Measurements from ENCODE around the gene MYF6.

The MYF6 gene

DNA sequence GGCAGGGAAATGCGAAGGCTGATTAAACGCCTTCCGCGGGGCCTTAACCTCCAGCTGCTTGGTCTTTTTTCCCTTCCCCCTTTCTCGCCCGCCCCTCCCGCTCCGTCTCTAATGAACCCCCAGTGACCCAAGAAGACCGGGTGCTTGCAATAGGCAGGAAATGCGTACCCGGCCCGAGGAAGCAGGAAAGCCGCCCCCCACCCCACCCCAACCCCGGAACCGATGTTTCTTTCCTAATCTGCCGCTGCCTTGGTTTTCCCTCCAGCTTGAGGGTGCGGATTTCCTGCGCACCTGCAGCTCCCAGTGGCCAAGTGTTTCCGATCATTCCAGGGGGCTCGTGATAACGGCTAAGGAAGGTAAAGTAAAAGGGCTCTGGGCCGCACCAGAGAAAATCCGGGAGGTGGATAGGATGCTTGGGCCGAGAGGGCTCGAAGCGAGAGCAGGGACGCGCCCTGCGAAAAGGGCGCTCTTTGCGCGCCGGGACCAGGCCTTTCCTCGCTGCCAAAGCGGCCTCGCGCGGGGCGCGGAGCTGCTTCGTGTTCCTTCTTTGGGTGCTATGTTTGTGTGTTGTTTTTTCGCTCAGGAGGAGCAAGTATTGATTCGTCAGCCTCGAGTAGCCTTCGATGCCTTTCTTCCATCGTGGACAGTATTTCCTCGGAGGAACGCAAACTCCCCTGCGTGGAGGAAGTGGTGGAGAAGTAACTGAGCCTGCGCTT lies 983 bp downstream of the MYF6 start:
- no peak for DNase-seq

DNA sequence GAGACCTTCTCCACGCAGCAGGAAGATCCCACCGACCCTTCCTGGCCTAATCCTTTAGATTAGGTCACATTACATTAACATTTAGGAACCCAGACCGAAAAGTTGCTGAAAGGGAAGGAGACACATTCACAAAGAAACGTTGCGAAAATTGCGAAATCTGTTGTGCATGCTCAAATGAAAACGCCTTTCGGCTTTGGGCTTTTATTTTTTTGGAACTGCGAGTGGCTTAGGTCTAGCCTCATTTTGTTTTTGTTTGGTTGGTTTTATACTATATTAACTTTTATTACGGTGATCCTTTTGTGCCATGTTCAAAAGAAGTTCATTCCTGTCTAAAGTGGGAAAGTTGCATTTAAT lies 1.5 kb downstream of the MYF6 start:
- no peak for DNase-seq

DNA sequence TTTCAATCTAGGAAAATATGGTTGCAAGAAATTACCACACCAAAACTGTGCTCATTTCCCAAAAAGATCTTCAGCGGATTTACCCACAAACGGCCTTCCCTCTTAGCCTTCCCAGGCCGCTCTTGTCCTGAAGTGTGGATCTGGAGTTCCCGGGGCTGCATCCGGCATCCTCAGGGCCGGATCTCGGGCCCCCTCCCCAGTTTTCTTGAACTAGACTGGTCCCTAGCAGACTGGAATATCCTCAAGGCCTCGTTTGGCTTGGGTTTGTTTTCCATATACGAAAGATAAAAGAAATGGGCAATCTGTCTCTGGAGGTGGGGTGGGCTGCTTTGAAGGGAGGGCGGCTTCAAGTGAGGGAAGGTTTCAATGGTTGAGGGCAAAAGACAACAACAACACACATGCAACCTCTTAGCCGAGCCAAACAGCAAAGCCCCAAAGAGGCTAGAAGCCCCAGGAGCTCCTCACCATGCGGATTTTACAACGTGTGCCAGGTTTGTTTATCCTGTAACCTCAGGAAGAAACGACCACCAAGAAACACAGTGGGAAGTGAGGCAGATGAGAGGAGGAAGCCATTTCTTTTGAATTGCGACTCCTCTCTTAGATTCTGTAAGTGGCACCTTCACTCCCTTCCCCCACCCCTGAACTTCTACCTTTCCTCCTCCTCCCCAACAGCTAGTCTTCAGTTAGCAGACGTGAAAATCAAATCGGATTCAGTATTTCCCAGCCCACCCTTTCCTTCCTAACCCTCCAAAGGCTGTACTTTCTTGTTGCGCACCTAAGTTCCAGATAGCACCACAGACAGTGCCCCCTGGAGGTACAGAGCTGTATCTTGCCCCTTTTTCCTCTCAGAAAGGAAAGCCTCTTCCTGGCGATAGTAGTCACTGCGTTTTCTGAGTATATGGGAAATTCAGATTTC lies 2.6 kb downstream of the MYF6 start:
- no peak for DNase-seq

DNA sequence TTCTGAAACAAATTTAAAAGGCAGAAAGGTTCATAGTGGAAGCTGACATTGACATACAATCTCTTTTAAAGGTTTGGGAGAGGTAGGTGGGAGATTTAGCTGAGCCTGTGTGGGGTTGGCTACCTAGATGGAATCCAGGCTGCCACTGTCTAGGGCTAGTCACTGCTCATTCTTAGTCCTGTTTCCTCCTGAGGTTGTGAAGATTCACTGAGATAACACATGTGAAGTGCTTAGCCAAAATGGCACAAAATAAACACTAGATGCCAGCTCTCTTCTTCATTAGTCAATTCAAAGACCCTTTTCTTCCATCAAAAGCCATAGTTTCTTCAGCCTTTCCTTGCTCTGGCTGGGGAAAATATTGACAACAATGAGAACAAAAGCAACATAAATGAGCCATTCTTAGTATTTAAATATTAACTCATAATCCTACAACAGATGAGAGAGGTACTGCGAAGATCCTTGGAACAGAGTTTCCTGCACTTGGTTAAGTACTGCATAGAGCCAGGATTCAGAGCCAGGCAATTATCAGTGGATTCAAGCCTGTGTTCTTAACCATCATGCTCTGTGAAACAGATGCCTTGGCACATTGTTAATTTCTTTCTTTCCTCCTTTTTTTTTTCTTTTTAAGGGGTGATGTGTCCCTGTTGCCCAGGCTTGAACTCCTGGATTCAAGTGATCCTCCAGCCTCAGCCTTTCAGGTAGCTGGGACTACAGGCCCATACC lies 3.5 kb downstream of the MYF6 start:
- no peak for DNase-seq

DNA sequence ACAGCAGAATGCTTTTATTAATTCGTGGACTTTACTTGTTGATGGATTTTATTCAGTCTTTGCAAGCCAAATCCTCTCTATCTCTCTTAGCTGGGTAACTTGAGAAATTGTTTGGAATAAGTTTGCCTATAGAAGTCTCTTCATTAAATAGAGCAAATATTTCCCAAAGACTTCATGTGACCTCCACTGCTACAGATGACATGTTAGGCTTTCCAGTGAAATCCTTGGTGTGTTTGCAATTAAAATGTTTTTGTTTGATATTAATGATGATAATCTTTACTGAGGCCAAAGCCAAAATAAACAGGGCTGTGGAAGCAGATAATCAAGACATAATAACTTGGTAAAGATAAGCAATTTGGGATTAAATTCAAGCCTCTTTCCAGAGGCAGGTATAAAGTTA lies 4.4 kb downstream of the MYF6 start:
- DNase-seq = no peak

DNA sequence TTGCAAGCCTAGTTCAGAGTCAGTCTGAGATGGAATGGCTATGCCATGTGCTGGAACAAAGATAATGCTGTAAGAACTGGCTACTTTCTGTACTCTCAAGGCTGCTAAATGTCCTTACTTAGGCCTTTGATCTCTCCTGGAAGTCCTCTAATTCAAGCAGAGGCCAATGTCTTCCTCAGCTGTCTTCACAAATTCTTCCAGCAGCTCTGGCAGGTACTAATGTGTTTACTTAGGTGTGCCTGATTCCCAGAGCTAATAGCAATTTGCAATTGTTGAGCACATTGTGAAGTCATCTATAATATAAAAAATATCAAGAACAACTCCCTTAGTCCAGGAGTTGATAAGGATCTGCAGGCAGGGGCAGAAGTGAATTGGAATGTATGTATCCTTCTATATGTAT lies 5.4 kb downstream of the MYF6 start:
- no peak for DNase-seq

DNA sequence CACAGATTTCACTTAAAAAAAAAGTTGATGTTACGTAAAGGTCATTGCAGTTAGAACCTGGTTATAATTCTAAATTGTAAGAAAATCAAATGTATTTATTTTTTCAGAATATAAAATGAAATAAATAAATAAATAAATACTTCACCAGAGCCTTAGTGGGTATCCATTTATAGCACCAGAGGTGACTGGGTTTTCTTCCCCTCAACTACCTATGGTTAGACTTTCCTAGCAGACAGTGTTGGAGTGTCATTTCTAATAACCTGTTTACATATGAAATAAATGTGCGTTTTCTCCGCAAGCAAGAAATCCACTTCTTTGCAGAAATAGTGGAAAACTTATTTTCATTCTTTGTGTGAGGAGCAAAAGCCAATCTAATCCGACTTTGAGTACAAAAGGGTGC lies 6.0 kb downstream of the MYF6 start:
- DNase-seq = no peak

DNA sequence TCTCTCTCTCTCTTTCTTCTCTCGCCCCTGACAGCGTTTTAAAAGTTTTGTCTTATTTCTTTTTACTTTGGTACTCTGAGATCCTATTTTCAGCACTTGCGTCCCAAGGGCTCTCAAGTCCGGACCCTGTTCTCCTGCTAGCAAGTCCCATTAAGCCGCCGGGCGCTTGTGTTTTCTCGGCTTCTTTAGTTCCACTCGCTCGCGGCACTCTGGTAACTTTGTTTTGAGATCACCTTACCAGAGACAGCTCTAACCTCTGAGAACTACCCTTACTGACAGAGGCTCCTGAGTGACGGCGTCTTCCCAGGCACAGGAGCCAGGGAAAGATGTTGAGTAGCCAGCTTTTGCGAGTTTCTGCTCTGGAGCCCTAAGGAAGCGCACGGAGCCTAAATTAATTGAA lies 6.6 kb downstream of the MYF6 start:
- DNase-seq = no peak

DNA sequence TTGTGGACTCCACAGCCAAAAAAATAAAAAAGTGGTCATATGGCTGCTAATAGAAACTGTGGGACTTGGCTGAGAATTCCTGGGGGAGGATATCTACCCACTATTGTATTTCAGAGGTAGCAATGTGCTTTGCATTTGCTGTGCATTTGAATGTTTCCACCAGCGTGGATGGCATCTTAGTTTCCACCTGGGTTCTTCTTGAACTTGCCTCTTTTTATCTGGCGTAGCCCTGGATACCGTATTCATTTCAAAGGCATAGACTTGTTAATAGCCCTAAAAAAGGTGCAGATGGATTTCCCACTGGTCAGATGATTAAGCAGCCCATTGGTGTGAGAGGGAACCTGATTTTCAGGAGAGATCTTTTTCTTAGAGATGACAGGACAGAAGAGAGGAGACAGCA lies 7.4 kb downstream of the MYF6 start:
- no peak for DNase-seq

DNA sequence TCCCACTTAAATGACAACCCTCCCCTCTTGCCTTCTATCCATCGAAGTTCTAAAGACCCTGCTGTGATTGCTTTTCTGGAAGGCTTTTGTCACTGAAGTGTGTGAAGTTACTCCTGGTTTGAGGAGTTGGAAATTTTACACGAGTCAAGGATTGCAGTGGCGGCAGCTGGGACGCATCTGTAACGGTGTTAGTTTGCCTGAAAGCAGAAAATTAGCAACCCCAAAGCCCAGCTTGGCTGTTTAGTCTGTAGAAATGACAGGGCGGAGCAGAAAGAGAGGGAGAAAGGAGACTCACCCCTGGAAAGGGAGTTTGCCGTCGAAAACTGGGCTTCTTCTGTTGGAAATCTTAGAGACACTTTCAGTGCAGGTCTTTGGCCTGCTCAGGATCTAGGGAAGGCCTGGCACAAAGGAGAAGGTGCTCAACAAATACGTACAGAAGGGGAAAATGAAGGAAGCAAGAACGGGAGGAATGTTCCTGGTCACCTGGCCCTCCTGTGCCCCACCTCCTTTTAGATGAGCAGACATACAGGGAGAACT lies 8.3 kb downstream of the MYF6 start:
- no peak for DNase-seq

DNA sequence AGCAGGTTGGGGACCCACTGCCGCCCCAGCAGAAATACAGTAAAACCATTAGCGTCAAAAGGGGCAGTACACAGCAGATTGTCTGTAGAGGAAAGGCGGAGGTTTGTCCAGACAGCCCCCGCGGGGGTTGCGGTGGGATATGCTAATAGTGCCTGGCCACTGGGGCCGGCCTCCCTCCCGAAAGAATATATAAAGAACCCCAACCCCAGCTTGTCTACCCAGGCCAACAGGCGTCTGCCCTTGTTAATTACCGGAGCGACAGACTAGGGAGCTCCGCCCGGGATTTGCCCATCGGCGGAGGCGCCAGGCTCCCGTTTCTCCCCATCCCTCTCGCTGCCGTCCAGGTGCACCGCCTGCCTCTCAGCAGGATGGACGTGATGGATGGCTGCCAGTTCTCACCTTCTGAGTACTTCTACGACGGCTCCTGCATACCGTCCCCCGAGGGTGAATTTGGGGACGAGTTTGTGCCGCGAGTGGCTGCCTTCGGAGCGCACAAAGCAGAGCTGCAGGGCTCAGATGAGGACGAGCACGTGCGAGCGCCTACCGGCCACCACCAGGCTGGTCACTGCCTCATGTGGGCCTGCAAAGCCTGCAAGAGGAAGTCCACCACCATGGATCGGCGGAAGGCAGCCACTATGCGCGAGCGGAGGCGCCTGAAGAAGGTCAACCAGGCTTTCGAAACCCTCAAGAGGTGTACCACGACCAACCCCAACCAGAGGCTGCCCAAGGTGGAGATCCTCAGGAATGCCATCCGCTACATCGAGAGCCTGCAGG lies 9.4 kb downstream of the MYF6 start, which contains the start of gene MYF5:
Gene MYF5, plus strand, starts transcription at position 217 of the 774 bp plus-strand sequence. Its CDS starts 152 bp downstream, at position 369.
- DNase-seq = no peak

DNA sequence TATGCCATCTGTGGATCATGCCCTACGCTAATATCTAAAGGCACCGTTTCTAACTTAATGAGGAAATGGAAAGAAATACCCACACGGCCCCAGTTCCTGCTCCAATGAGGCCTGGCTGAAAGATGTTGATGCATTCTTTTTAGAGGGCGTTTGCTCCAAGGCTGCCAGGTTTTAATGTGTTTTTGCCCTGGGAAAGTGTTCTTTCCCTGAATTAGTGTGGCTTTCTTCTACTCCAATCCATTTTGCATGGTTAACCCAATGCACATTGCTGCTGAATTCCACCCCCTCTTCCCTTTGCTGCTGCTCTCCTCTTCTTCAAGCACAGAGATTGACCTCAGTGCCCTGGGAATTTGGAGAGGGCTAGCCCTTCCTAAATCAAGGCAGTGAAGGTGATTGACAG lies 10.4 kb downstream of the MYF6 start:
- no peak for DNase-seq

DNA sequence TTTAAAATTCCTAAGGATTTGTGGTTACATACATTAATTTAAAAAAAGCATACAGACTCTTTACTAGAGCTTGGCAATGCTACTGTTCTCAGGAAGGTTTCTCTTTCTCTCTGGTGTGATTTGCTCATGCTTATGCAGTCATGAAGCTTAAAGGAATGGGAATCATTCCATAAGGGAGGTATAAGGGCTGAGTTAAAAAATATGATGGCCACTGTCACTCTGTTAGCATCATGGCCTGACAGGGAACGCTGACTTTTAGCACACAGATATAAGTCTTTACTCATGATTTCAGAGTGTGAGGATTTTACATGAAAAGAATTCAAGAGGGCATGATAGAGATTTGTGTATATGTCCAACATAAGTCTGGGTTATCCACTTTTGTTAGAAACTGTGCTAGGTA lies 13.1 kb downstream of the MYF6 start:
- DNase-seq = no peak

DNA sequence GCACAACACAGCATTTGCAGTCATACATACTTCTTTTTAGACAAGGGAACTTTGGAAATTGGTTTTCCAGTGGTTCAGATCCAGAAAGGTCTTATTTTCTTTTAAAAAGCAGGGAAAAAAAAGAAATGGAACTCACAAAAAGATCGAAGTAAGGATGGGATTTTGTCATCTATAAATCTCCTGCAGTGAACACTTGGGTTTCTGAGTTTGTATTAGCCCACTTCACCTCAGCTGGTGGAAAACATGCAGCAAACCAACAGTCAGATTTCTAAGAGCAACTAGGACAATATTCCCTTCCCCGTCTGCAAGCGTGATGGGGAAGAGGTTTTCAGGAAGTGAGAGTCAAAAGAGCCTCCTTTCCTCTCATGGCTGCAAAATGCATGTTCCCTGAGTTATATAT lies 13.9 kb downstream of the MYF6 start:
- no peak for DNase-seq

DNA sequence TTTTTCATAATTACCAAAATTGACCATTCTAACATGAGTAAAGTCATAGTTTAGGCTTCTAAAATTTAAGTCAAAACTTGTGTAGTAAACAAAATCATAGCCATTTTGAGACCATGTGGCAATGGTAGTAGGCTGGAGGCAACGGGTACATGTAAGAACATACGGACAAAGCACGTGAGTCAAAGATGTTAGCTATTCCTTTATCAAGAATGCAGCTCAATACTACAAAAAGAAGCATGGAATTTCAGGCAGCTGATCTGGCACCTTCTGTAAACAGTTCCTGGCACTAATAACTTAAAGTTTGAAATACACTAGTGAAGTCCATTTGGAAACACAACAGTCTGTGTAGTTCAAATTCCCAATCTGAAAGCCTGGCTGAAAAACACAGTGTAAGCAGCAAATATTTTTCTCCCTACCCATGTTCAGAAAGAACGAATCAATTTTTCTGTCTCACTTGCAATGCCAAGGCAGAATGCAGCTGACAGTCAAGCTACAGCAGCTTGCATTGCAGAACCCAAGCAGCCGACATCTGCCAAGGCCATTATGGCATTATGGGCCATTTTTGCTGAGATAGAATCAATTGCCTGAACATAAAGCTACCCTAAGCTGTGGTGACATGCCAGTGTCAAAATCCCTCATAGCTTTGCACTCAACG lies 38.5 kb downstream of the MYF6 start:
- no peak for DNase-seq

DNA sequence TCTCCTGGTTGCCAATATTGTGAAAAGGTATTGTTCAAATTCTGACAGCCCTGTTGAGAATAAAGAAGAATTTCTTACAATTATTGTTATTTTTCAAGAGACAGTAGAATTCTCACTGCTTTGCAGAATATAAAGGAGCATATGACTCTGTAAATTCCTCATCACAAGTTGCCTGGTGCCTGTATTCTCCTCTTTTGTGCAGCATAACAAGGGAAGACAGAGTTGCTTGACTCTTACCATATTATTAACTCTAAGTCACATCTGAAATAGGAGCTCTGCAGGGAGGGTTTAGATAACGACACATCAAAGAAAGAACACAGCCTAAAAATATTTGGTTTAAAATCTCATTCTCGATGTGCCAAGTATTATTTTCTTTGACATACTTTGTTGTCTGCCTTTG lies 40.4 kb downstream of the MYF6 start:
- no peak for DNase-seq

DNA sequence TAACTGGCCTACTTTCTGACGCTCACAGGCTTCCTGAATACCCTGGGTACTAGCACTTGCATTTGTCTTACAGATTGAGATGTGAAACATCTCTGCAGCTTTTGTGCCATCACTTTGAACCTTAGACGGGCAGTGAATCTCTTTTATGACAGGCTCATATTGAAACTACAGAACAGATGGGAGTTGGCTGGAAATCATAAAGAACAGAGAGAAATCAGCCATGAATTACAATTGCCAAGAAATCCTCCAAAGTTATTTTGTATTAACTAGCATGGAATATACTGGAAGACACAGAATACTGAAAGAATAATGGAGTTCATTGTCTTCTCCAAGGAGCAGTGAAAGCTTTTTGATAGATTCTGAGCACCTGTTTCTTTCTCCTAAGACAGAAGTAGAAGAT lies 42.0 kb downstream of the MYF6 start:
- no peak for DNase-seq

DNA sequence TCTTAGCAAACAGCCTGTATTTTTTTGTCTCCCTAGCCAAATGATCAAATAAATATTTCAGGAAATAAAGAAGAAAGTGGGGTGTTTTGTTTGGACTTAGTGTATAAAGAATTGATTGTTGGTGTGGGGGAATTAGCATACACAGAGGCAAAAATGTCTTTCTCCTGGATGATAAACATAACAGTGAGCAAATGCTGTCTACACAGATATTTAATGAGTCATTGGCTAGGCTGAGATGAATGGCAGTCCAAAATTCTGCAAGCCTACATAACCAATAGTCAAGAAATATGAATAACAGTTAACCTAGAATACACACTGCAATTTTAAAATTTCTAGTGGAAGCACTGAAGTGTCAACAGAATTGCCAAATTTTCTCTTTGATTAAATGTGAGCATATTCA lies 45.0 kb downstream of the MYF6 start:
- DNase-seq = no peak

DNA sequence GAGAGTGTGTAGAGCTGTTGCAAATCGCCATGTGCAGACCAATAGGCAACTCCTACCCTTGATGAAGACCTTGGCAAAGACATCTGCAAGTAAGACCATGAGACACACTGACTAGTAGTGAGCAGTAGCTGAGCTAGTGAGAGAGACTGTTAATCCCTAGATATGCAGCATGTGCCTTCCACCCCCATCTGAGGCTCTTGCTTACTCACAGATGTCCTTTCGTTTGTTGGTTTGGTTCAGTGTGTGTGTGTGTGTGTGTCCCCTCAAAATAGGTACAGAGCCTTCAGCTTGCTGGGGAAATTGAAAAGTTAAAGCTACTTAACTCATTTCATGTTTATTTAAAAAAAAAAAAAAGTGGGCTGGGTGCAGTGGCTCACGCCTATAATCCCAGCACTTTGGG lies 46.8 kb downstream of the MYF6 start:
- no peak for DNase-seq

DNA sequence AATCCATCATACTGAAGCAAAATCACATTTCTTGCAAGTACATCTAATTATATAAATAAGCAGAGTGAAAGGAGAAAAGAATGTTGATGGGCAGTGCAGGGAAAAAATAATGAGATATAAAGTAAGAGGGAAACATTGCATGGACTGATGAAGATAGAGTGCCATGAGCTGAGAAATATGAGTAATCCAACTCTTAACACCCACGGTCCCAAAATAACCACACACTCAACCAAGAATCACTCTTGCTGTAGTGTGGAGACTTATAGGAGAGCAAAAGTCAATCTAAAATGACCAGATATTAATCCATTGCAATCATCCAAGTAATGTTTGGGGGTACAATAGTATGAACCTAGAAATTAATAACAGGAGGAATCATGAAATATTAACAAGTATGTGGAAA lies 49.4 kb downstream of the MYF6 start:
- no peak for DNase-seq
